Measurements from ENCODE around the gene CD81.

- TF ChIP-seq CTCF (IDR thresholded peaks at IDR 0.05; ENCODE audit: insufficient read depth, low read length, poor library complexity, severe bottlenecking) = no peak
- no peak for TF ChIP-seq EZH2phosphoT487 (conservative IDR thresholded peaks at IDR 0.05; ENCODE audit: low read length)
These were observed 38.7 kb downstream of the CD81 start for GRCh38 chr11:2415601-2416380.

All from SU-DHL-6 (cell line).